HepG2 (cell line): ENCODE data around the gene RALY. TPM values are rescaled to one million over a fixed set of nuclear protein-coding genes. Genes with fewer than 3 reads are reported as not detected.

Experiments
- ATAC-seq: fragments of 200-7000 bp; cut with Tn5 transposase; 3 replicates; pipeline ENCODE4 v1.9.1; 2020; ENCODE audit warnings: mild to moderate bottlenecking, moderate library complexity
- BruUV-seq: library from RNA; stranded (reverse); fragments of 400-500 nt; replicated peaks from 2 replicates; lab custom pipeline; 2021; lab: Mats Ljungman, UMichigan
- CTCF ChIA-PET: fragments of 300-600 bp; formaldehyde crosslinking; extraction: SDS; loops from one replicate; lab custom pipeline; 2021; ENCODE audit warnings: low total read pairs, inconsistent platforms, low intra/inter-chr PET ratio; lab: Yijun Ruan, JAX
- POLR2A ChIA-PET: fragments of 350-600 bp; sonication (Branson Sonifier 250); formaldehyde crosslinking; loops from one replicate; lab custom pipeline; 2020; ENCODE audit warnings: antibody characterized with exemption, inconsistent platforms; lab: Yijun Ruan, JAX
- DNase-seq: peaks from one replicate; pipeline ENCODE4 v3.0.0-alpha.2; 2015; ENCODE audit warnings: low spot score
- FAIRE-seq: peaks from 3 replicates; lab custom pipeline; 2011; peaks lifted over from hg19 to GRCh38; lab: Jason Lieb, UNC
- H2AFZ ChIP-seq: one replicate; pipeline ENCODE4 v1.6.1; 2011; ENCODE audit warnings: low read length, inconsistent platforms
- H3K27ac ChIP-seq: fragments of 300-600 bp; 3 replicates; pipeline ENCODE4 v1.8.0; 2011; ENCODE audit warnings: mixed run types, mild to moderate bottlenecking, mixed read lengths, low read length, inconsistent platforms; ENCODE audit not compliant: insufficient read depth; ENCODE audit errors: extremely low read length
- H3K27me3 ChIP-seq, 2 experiments: fragments of 200-600 bp in 1 of 2; 2 replicates in 1 of 2; 3 replicates in 1 of 2; pipeline versions ENCODE4 v1.6.0 to v1.8.0; 2011; ENCODE audit warnings: low read length in 2 of 2, mild to moderate bottlenecking in 2 of 2, moderate library complexity in 2 of 2, inconsistent platforms in 1 of 2; ENCODE audit not compliant: insufficient read depth in 2 of 2, control insufficient read depth in 1 of 2
- H3K36me3 ChIP-seq, 2 experiments: fragments of 200-600 bp in 1 of 2; replicated peaks in 1 of 2; 2 replicates in 1 of 2; 3 replicates in 1 of 2; pipeline versions ENCODE4 v1.5.1 to v1.8.0; 2011; ENCODE audit warnings: low read length in 2 of 2, inconsistent platforms in 1 of 2; ENCODE audit not compliant: insufficient read depth in 2 of 2, control insufficient read depth in 1 of 2
- H3K4me1 ChIP-seq: 2 replicates; pipeline ENCODE4 v1.5.1; 2012; ENCODE audit warnings: low read length, inconsistent platforms; ENCODE audit not compliant: insufficient read depth
- H3K4me2 ChIP-seq: 2 replicates; pipeline ENCODE4 v1.6.0; 2011; ENCODE audit warnings: low read depth, low read length, inconsistent platforms
- H3K4me3 ChIP-seq, 3 experiments: fragments of 200-600 bp in 1 of 3; sonication (generic), shearing (Covaris generic) in 1 of 3; replicated peaks in 1 of 3; 2 replicates each; pipeline ENCODE4 v1.5.1; 2011 to 2016; ENCODE audit warnings: low read length in 3 of 3, inconsistent platforms in 2 of 3, low read depth in 2 of 3, mild to moderate bottlenecking in 2 of 3, control low read depth in 1 of 3, mixed read lengths in 1 of 3; ENCODE audit not compliant: insufficient read depth in 1 of 3
- H3K79me2 ChIP-seq: one replicate; pipeline ENCODE4 v1.6.1; 2011; ENCODE audit warnings: low read length, inconsistent platforms; ENCODE audit not compliant: insufficient read depth
- H3K9ac ChIP-seq: 2 replicates; pipeline ENCODE4 v1.6.0; 2011; ENCODE audit warnings: mild to moderate bottlenecking, low read depth, low read length, inconsistent platforms; ENCODE audit not compliant: insufficient read depth
- H3K9me3 ChIP-seq: 2 replicates; pipeline ENCODE4 v1.5.1; 2012; ENCODE audit warnings: mild to moderate bottlenecking, low read length
- H4K20me1 ChIP-seq: 2 replicates; pipeline ENCODE4 v1.6.0; 2011; ENCODE audit warnings: inconsistent platforms, mild to moderate bottlenecking, low read length, moderate library complexity; ENCODE audit not compliant: insufficient read depth
- BHLHE40 ChIP-seq: IDR thresholded peaks from 2 replicates; pipeline ENCODE4 v1.6.1; 2011; ENCODE audit warnings: low read length, improper control_type of control experiment
- EHMT2 ChIP-seq: fragments of 200-600 bp; sonication (generic); IDR thresholded peaks from 2 replicates; pipeline ENCODE4 v1.7.0; 2017; ENCODE audit warnings: antibody characterized with exemption, low read depth, low read length, borderline replicate concordance
- GATA4 ChIP-seq: sonication (generic); IDR thresholded peaks from 2 replicates; pipeline ENCODE4 v1.6.1; 2016; ENCODE audit warnings: antibody characterized with exemption, low read depth, borderline replicate concordance
- HNRNPLL ChIP-seq: fragments of 200-400 bp; formaldehyde crosslinking; IDR thresholded peaks from 2 replicates; pipeline ENCODE4 v1.6.1; 2017; ENCODE audit warnings: mild to moderate bottlenecking, low read depth, low read length; ENCODE audit not compliant: poor library complexity, severe bottlenecking
- KMT2A ChIP-seq: sonication (generic); formaldehyde crosslinking; IDR thresholded peaks from 2 replicates; pipeline ENCODE4 v1.4.0; 2020; ENCODE audit warnings: missing genetic modification reagents
- MAX ChIP-seq: IDR thresholded peaks from 2 replicates; pipeline ENCODE4 v1.6.1; 2012; ENCODE audit warnings: inconsistent platforms
- ONECUT2 ChIP-seq: sonication (generic); formaldehyde crosslinking; IDR thresholded peaks from 2 replicates; pipeline ENCODE4 v1.4.0; 2020; ENCODE audit warnings: missing genetic modification reagents
- PAWR ChIP-seq: sonication (generic); formaldehyde crosslinking; IDR thresholded peaks from 2 replicates; pipeline ENCODE4 v1.4.0; 2020; ENCODE audit warnings: missing genetic modification reagents, mild to moderate bottlenecking, borderline replicate concordance
- POLR2A ChIP-seq, 2 experiments: IDR thresholded peaks; 2 replicates each; pipeline ENCODE4 v1.6.1; 2011; ENCODE audit warnings: low read depth in 2 of 2, low read length in 2 of 2, mild to moderate bottlenecking in 1 of 2, moderate library complexity in 1 of 2; ENCODE audit not compliant: insufficient read depth in 1 of 2
- RAD51 ChIP-seq: fragments of 450-650 bp; IDR thresholded peaks from 2 replicates; pipeline ENCODE4 v1.6.1; 2016; ENCODE audit warnings: borderline replicate concordance
- ZEB1 ChIP-seq: IDR thresholded peaks from 2 replicates; pipeline ENCODE4 v1.6.1; 2012; ENCODE audit warnings: mild to moderate bottlenecking, low read depth, inconsistent platforms; ENCODE audit not compliant: insufficient replicate concordance
- ZFY ChIP-seq: sonication (generic); formaldehyde crosslinking; IDR thresholded peaks from 2 replicates; pipeline ENCODE4 v1.4.0; 2020; ENCODE audit warnings: missing genetic modification reagents
- ZMAT3 ChIP-seq: sonication (generic); formaldehyde crosslinking; conservative IDR thresholded peaks from 2 replicates; pipeline ENCODE4 v1.7.0; 2021; ENCODE audit warnings: missing genetic modification reagents
- ZMYM2 ChIP-seq: sonication (generic); formaldehyde crosslinking; IDR thresholded peaks from 2 replicates; pipeline ENCODE4 v1.8.0; 2022; ENCODE audit warnings: mild to moderate bottlenecking, missing genetic modification reagents
- ZNF138 ChIP-seq: sonication (generic); formaldehyde crosslinking; IDR thresholded peaks from 2 replicates; pipeline ENCODE4 v1.5.0; 2020; ENCODE audit warnings: mild to moderate bottlenecking, low read depth, missing genetic modification reagents
- ZNF335 ChIP-seq: sonication (generic); formaldehyde crosslinking; IDR thresholded peaks from 2 replicates; pipeline ENCODE4 v1.4.0; 2020; ENCODE audit warnings: missing genetic modification reagents
- ZNF577 ChIP-seq: sonication (generic); formaldehyde crosslinking; IDR thresholded peaks from 2 replicates; pipeline ENCODE4 v1.4.0; 2020; ENCODE audit warnings: mild to moderate bottlenecking, low read depth, missing genetic modification reagents, borderline replicate concordance
- ZNF605 ChIP-seq: sonication (generic); formaldehyde crosslinking; IDR thresholded peaks from 2 replicates; pipeline ENCODE4 v1.8.0; 2022; ENCODE audit warnings: mild to moderate bottlenecking, missing genetic modification reagents
- ZNF614 ChIP-seq: IDR thresholded peaks from 2 replicates; pipeline ENCODE4 v1.6.1; 2018; ENCODE audit warnings: missing biosample characterization, missing genetic modification reagents, inconsistent platforms, borderline replicate concordance
- ZNF629 ChIP-seq: sonication (generic); formaldehyde crosslinking; conservative IDR thresholded peaks from 2 replicates; pipeline ENCODE4 v1.5.0; 2020; ENCODE audit warnings: missing genetic modification reagents
- ZSCAN9 ChIP-seq: IDR thresholded peaks from 2 replicates; pipeline ENCODE4 v1.6.1; 2016; ENCODE audit warnings: borderline replicate concordance
- WGBS: methylation state at CpG from one replicate; pipeline ENCODE4 v1.1.6; 2017; ENCODE audit warnings: low lambda C conversion rate; 5-methylcytosine and 5-hydroxymethylcytosine counted together
- in situ Hi-C: cut with HindIII; loops from 2 replicates; pipeline ENCODE4 v1.10.0; 2017; ENCODE audit warnings: low pct_unique_long_range_greater_than_20kb; ENCODE audit not compliant: extremely low pct_ligation_motif_present
- intact Hi-C: fragments of 100-400 bp; cut with micrococcal nuclease; formaldehyde crosslinking; loops from one replicate; pipeline ENCODE4 v1.10.0; 2022; ENCODE audit not compliant: unreplicated experiment
- polyA plus RNA-seq, 8 experiments: library from polyadenylated mRNA; depleted of rRNA in 3 of 8; stranded (reverse) in 7 of 8; unstranded in 1 of 8; fragments of >200 nt; fragmentation: Illumina TruSeq in 4 of 8; extraction: Trizol in 4 of 8; gene quantifications; 2 replicates each; pipeline versions ENCODE4 v1.2.1 to v1.2.3, GENCODE V29; 2011 to 2016; ENCODE audit warnings: low read depth in 4 of 8, missing spikeins in 1 of 8, mixed read lengths in 1 of 8; ENCODE audit not compliant: insufficient read depth in 1 of 8
- total RNA-seq, 5 experiments: library from RNA; depleted of rRNA; stranded (reverse); fragments of >200 nt; fragmentation: Illumina TruSeq; extraction: Trizol; gene quantifications; 2 replicates each; pipeline ENCODE4 v1.2.3, GENCODE V29; 2016; ENCODE audit warnings: low read depth in 1 of 5
- TF ChIP-seq, protein P1 (sequence below): sonication (generic); formaldehyde crosslinking; IDR thresholded peaks from 2 replicates; pipeline ENCODE4 v1.9.0; 2021; ENCODE audit warnings: missing genetic modification reagents, mild to moderate bottlenecking, borderline replicate concordance

RALY gene
- total and polyA plus RNA-seq, 2 of the 13 experiments (the other 11 are each of a cell fraction or from before 2014, with no cell fraction given): 178 to 186 TPM

DNA sequence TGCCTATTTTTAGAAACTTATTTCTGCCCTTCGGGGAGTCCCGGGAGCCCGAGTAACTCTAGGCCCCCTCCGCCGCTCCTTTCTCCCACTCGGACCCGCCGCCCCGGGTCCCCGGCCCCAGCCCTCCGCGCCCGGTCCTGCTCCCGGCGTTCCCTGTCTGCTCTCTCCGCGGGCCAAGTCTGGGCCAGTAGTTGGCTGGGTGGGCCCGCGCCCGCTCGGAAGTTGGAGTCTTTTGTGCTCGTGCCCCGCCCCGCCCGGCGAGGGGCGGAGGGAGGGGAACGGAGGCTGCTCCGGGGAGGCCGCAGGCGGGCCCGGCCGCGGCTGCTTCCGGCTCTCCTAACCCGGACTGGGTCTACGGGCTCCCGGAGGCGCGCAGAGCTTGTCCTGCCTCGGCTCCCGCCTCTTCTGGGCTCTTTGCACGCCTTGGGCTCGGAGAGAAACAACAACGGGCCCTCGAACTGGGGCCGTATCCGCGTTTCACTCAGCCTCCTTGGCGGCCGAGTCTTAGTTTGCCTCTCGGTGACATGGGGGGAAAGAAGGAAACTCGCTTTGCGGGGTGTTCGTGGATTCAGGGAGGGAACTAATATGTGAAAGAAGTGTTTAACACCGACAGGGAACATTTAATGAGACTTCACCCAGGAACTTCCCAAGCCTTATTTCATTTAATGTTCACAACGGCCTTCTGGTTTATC, 657 bp downstream of the RALY start:
- no TSS peak for BruUV-seq
- H3K36me3 ChIP-seq: 0 out of 5 replicates have a peak, but pooled peaks cover 1 to 8% of the 10 kb centered on the region in 2 experiments
- DNase-seq (peak; percentile 81), ATAC-seq (peak; percentile 61), FAIRE-seq (no peak)
- ChIA-PET CTCF (interaction anchor here (1.3 kb wide), 1 partner anchor 75 kb away, joined by 4 read pairs; no protein-coding TSS in a partner anchor), POLR2A (interaction anchor here (1.1 to 5.1 kb wide), 15 partner anchors 10 to 621 kb away, joined by 3 to 315 read pairs (median 6); partner anchors contain the start of genes CHMP4B and EIF2S2)
- H3K4me1 ChIP-seq: peaks cover 66% of the 10 kb centered on the region
- H3K27ac ChIP-seq: peak overlapping the region; percentile 92
- H3K9me3 ChIP-seq: no peaks in the 10 kb centered on the region
- 1% methylated on average over 49 of the region's 57 CpGs for whole genome bisulfite sequencing
- H3K79me2 ChIP-seq: peaks cover 69% of the 10 kb centered on the region
- intact Hi-C loops: loop anchor here (5.0 kb wide), 1 partner anchor 43 kb away; no protein-coding TSS in a partner anchor
- H3K27me3 ChIP-seq: no peaks in the 10 kb centered on the region; a peak in 1 of 5 replicates
- H3K4me2 ChIP-seq: peak overlapping the region; percentile 95
- peak overlapping the region; percentile 95 to 98 (median 96) for H3K4me3 ChIP-seq
- in situ Hi-C loops: no loop called here
- peak overlapping the region; percentile 96 for H3K9ac ChIP-seq
- H2AFZ ChIP-seq: no peak overlapping the region
- H4K20me1 ChIP-seq: peaks cover 45% of the 10 kb centered on the region
- TF ChIP-seq ZMYM2 (CRISPR knock-in tag): no peak
- peak; percentile 49; the same call in 1 of the 2 replicates for TF ChIP-seq ZNF605 (CRISPR knock-in tag)
- TF ChIP-seq, protein P1, sequence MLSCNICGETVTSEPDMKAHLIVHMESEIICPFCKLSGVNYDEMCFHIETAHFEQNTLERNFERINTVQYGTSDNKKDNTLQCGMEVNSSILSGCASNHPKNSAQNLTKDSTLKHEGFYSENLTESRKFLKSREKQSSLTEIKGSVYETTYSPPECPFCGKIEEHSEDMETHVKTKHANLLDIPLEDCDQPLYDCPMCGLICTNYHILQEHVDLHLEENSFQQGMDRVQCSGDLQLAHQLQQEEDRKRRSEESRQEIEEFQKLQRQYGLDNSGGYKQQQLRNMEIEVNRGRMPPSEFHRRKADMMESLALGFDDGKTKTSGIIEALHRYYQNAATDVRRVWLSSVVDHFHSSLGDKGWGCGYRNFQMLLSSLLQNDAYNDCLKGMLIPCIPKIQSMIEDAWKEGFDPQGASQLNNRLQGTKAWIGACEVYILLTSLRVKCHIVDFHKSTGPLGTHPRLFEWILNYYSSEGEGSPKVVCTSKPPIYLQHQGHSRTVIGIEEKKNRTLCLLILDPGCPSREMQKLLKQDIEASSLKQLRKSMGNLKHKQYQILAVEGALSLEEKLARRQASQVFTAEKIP (CRISPR knock-in tag): no peak
- no peak for TF ChIP-seq ZNF577 (CRISPR knock-in tag)
- 0 out of 2 replicates have a peak, but pooled peaks have one; percentile 24 for TF ChIP-seq ZNF629
- TF ChIP-seq ONECUT2 (CRISPR knock-in tag): peak; percentile 39; the same call in 1 of the 2 replicates
- no peak for TF ChIP-seq RAD51
- TF ChIP-seq ZSCAN9 (CRISPR knock-in tag): peak; percentile 17; the same call in 1 of the 2 replicates
- TF ChIP-seq ZEB1: peak; percentile 35
- peak; percentile 87 for TF ChIP-seq ZFY
- TF ChIP-seq MAX: no peak
- peak; percentile 20; the same call in 1 of the 2 replicates for TF ChIP-seq ZNF335 (CRISPR knock-in tag)
- peak; percentile 92; the same call in 1 of the 2 replicates for TF ChIP-seq PAWR (CRISPR knock-in tag)
- peak; percentile 98 for TF ChIP-seq KMT2A (CRISPR knock-in tag)
- peak in 1 of 2 experiments; percentile 32; a peak in 2 of 4 replicates for TF ChIP-seq POLR2A (IDR thresholded peaks at IDR 0.05; ENCODE audit: insufficient read depth in 1 of 2, low read depth in 2 of 2, low read length in 2 of 2)
- 0 out of 2 replicates have a peak, but pooled peaks have one; percentile 16 for TF ChIP-seq ZNF138 (CRISPR knock-in tag)
- no peak; the same call in 1 of the 2 replicates for TF ChIP-seq BHLHE40
- TF ChIP-seq HNRNPLL: peak; percentile 84
- peak; percentile 59; the same call in 1 of the 2 replicates for TF ChIP-seq ZNF614 (CRISPR knock-in tag)
- TF ChIP-seq EHMT2: no peak
- TF ChIP-seq GATA4: no peak
- TF ChIP-seq ZMAT3 (CRISPR knock-in tag): peak; percentile 72; the same call in 1 of the 2 replicates
